Activated CD8-positive, alpha-beta T cell treated with anti-CD3 and anti-CD28 coated beads for 36 hours (primary cell): ENCODE measurements around the gene MLLT10. TPM values are rescaled to one million over a fixed set of nuclear protein-coding genes. Genes with fewer than 3 reads are reported as not detected.

Experiments
- ATAC-seq: fragments of 200-7000 bp; cut with Tn5 transposase; one replicate; pipeline ENCODE4 v1.10.0; 2021; ENCODE audit warnings: mild to moderate bottlenecking, moderate library complexity
- CTCF ChIA-PET: fragments of 350-600 bp; sonication (Branson Sonifier 250); formaldehyde crosslinking; loops from one replicate; lab custom pipeline; 2021; ENCODE audit warnings: antibody characterized with exemption; lab: Charles Lee
- POLR2A ChIA-PET: fragments of 350-600 bp; sonication (Branson Sonifier 250); formaldehyde crosslinking; loops from one replicate; lab custom pipeline; 2021; ENCODE audit warnings: antibody characterized with exemption; lab: Charles Lee
- DNase-seq: peaks from one replicate; pipeline ENCODE4 v3.0.0-alpha.2; 2020
- H3K27ac Mint-ChIP-seq: one replicate; pipeline ENCODE4 v1.8.0; 2021; ENCODE audit warnings: mild to moderate bottlenecking, mixed read lengths
- H3K27me3 Mint-ChIP-seq: one replicate; pipeline ENCODE4 v1.8.0; 2021; ENCODE audit warnings: mixed read lengths
- H3K36me3 Mint-ChIP-seq: one replicate; pipeline ENCODE4 v1.8.0; 2021; ENCODE audit warnings: low read depth, mixed read lengths
- H3K4me1 Mint-ChIP-seq: one replicate; pipeline ENCODE4 v1.8.0; 2021; ENCODE audit warnings: low read depth, mixed read lengths
- H3K4me3 Mint-ChIP-seq: one replicate; pipeline ENCODE4 v1.8.0; 2021; ENCODE audit warnings: mild to moderate bottlenecking, moderate library complexity, mixed read lengths
- H3K9me3 Mint-ChIP-seq: one replicate; pipeline ENCODE4 v1.8.0; 2021; ENCODE audit warnings: mixed read lengths
- intact Hi-C: fragments of 100-400 bp; cut with micrococcal nuclease; formaldehyde crosslinking; loops from one replicate; pipeline ENCODE4 v1.10.0; 2022
- total RNA-seq, 2 experiments: library from RNA; stranded (reverse); gene quantifications; one replicate each; pipeline ENCODE4 v1.2.3, GENCODE V29; 2021
- TF ChIP-seq, protein P1 (sequence below): fragments of 200-600 bp; IDR thresholded peaks from one replicate; pipeline ENCODE4 v1.8.0; 2022; ENCODE audit warnings: antibody characterized with exemption, mild to moderate bottlenecking

The MLLT10 gene
- total RNA-seq, 2 experiments from 2014 or later: 33.9 to 36.4 TPM

DNA sequence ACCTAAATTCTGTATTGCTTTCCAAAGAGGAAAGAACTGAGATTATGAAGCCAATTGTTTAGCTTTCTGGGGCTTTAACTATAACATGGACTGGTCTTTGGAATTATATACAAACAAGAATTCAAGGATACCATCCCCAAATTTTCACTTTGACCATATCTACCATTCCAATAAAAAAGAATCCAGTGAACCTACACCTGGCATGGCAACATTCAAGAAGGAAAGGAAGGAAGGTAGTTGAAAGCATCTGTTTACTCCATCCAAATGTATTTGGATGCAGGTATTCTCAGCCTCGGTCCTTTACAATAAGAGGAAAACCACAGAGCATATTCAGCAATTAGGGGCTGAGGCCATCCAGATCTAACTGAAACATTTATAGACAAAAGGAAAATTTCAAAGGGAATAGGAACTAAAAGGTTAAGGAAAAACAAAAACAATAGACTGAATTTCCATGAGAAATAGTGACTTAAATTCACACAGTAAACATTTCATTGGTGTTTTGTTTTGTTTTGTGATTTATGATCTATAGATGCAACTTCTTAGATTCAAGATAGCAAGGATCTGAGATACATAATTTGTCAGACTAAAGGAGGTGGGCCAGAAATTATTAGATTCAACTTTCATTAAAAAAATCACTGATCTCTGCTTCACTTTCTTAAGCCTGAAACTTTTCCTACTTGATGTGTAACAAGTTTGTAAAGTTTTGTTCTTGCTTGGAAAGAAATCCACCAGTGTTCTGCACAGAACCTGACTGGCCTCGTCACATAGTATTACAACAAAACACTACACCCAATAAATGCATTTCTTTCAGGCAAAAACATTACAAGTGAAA lies 21.2 kb upstream of the MLLT10 start:
- DNase-seq (no peak), ATAC-seq (no peak)
- Mint-ChIP-seq H3K9me3 (no peaks in the 10 kb centered on the region), H3K36me3 (no peaks in the 10 kb centered on the region), H3K4me1 (peaks cover 8% of the 10 kb centered on the region), H3K4me3 (no peak overlapping the region), H3K27me3 (peaks cover 51% of the 10 kb centered on the region), H3K27ac (no peak overlapping the region)
- TF ChIP-seq, protein P1, sequence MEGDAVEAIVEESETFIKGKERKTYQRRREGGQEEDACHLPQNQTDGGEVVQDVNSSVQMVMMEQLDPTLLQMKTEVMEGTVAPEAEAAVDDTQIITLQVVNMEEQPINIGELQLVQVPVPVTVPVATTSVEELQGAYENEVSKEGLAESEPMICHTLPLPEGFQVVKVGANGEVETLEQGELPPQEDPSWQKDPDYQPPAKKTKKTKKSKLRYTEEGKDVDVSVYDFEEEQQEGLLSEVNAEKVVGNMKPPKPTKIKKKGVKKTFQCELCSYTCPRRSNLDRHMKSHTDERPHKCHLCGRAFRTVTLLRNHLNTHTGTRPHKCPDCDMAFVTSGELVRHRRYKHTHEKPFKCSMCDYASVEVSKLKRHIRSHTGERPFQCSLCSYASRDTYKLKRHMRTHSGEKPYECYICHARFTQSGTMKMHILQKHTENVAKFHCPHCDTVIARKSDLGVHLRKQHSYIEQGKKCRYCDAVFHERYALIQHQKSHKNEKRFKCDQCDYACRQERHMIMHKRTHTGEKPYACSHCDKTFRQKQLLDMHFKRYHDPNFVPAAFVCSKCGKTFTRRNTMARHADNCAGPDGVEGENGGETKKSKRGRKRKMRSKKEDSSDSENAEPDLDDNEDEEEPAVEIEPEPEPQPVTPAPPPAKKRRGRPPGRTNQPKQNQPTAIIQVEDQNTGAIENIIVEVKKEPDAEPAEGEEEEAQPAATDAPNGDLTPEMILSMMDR: no peak
- intact Hi-C loops: no loop called here
- ChIA-PET CTCF (interaction anchor here (2.2 kb wide), 1 partner anchor 18 kb away, joined by 6 read pairs; no protein-coding TSS in a partner anchor), POLR2A (no interaction called here)

DNA sequence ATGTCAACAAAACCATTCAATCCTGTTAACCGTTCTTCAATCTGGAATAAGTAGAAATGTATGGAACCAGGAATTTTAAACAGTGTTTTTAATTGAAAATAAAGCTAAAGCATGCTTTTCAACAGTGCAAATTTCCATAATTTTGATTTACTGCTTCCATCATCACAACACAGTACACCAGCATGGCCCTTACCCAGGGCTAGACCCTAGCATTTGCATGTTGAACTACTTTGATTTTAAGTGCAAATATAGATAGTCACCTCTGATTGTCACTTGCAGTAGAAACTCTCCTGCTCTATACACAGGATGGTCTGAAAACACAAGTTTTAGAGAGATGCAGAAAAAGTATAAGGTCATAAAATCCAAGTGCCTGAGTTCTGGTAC lies 20.6 kb upstream of the MLLT10 start:
- no peak overlapping the region for H3K4me3 Mint-ChIP-seq
- CTCF ChIA-PET: interaction anchor here (2.2 kb wide), 1 partner anchor 18 kb away, joined by 6 read pairs; no protein-coding TSS in a partner anchor
- TF ChIP-seq, protein P1: no peak
- intact Hi-C loops: no loop called here
- no peaks in the 10 kb centered on the region for H3K9me3 Mint-ChIP-seq
- H3K4me1 Mint-ChIP-seq: peaks cover 14% of the 10 kb centered on the region
- H3K36me3 Mint-ChIP-seq: no peaks in the 10 kb centered on the region
- ATAC-seq (no peak), DNase-seq (no peak)
- POLR2A ChIA-PET: no interaction called here
- peaks cover 57% of the 10 kb centered on the region for H3K27me3 Mint-ChIP-seq
- no peak overlapping the region for H3K27ac Mint-ChIP-seq

DNA sequence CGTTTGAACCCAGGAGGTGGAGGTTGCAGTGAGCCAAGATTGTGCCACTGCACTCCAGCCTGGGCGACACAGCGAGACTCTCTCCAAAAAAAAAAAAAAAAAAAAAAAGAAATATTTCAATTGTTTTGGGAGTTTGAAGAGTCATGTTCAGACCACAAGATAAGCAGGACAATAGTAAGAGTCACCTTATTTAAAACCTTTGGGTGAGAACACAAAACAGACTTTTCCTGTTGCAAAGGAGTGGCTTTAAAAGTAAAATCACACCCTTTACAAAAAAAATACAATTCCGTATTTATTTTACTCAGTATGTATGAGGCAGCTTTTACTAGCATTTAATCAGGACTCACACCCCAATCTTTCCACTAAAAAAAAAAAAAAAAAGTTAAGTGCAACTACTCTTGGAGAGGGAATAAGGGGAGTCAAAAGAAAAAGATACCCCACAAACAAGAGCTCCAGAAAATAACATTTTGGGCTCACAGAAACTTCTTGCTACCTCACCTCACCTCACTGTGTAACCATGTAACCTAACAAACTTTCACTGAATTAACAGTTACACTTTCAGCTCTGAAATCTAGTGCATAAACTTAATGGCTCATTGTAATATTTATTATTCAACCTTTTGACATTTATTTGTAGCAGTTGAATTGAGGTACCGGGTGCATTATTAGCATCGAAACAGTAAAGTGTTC lies 19.8 kb upstream of the MLLT10 start:
- ATAC-seq (no peak), DNase-seq (no peak)
- H3K4me3 Mint-ChIP-seq: no peak overlapping the region
- H3K4me1 Mint-ChIP-seq: peaks cover 21% of the 10 kb centered on the region
- ChIA-PET POLR2A (no interaction called here), CTCF (interaction anchor here (0.9 to 3.3 kb wide), 2 partner anchors 18 to 236 kb away, joined by 3 to 20 read pairs; no protein-coding TSS in a partner anchor)
- peaks cover 60% of the 10 kb centered on the region for H3K27me3 Mint-ChIP-seq
- TF ChIP-seq, protein P1: no peak
- intact Hi-C loops: no loop called here
- no peaks in the 10 kb centered on the region for H3K9me3 Mint-ChIP-seq
- no peaks in the 10 kb centered on the region for H3K36me3 Mint-ChIP-seq
- no peak overlapping the region for H3K27ac Mint-ChIP-seq

DNA sequence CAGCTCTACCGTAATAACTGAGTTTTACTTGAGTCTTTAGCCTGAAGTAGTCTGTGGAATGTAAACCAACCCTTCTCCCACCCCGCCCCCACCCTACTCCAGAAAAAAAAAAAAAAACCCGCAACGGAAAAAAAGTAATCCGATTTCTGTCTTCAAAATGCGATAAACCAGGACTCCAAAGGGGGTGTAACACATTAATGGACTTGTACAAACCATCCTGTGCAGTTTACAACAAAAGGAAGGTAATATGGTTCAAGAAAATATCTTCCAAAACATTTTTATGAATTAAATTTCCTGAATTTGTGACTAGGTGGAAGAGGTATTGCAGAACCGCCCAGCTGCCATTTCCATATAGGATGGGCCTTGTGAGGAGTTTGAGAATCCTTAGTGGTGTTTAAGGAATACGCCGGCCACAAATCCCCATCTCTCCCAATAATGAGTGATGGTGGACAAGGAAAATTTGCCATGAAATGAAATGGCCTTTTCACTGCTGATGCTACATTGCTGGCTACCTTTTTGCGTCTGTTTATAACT lies 19.1 kb upstream of the MLLT10 start:
- Mint-ChIP-seq H3K9me3 (no peaks in the 10 kb centered on the region), H3K36me3 (no peaks in the 10 kb centered on the region), H3K4me1 (peaks cover 27% of the 10 kb centered on the region), H3K27me3 (peaks cover 65% of the 10 kb centered on the region), H3K4me3 (no peak overlapping the region), H3K27ac (no peak overlapping the region)
- ChIA-PET POLR2A (interaction anchor here (0.9 kb wide), 1 partner anchor 11 kb away, joined by 4 read pairs; no protein-coding TSS in a partner anchor), CTCF (interaction anchor here (0.9 to 3.3 kb wide), 2 partner anchors 19 to 237 kb away, joined by 3 to 20 read pairs; no protein-coding TSS in a partner anchor)
- intact Hi-C loops: no loop called here
- DNase-seq (no peak), ATAC-seq (no peak)
- TF ChIP-seq, protein P1: no peak
